K562 (cell line): ENCODE results near the gene SCARF1. TPM values are rescaled to one million over a fixed set of nuclear protein-coding genes. Genes with fewer than 3 reads are reported as not detected.

Experiments used
- GABPB2 ChIP-seq: fragments of 250-450 bp; sonication (Bioruptor Pico); conservative IDR thresholded peaks from 2 replicates; pipeline ENCODE4 v1.5.1; 2021; ENCODE audit warnings: mild to moderate bottlenecking
- MNT ChIP-seq, 2 experiments: fragments of 450-650 bp; conservative IDR thresholded peaks; 2 replicates each; pipeline ENCODE4 v1.6.1; 2017; ENCODE audit warnings: mild to moderate bottlenecking in 2 of 2, moderate library complexity in 2 of 2
- SREBF1 ChIP-seq: fragments of 150-350 bp; IDR thresholded peaks from 2 replicates; pipeline ENCODE4 v1.6.1; 2014; ENCODE audit warnings: antibody characterized with exemption, low read depth, low read length, borderline replicate concordance
- ZBTB40 ChIP-seq, 2 experiments: fragments of 450-650 bp in 1 of 2; sonication (generic) in 1 of 2; formaldehyde crosslinking in 1 of 2; IDR thresholded peaks; 2 replicates each; pipeline versions ENCODE4 v1.7.1 to v1.9.0; 2016 to 2022; ENCODE audit warnings: inconsistent platforms in 1 of 2, mild to moderate bottlenecking in 1 of 2, missing genetic modification reagents in 1 of 2
- ZHX1 ChIP-seq: fragments of 150-350 bp; conservative IDR thresholded peaks from 2 replicates; pipeline ENCODE4 v1.6.1; 2014; ENCODE audit warnings: low read length
- ZNF277 ChIP-seq: fragments of 250-450 bp; sonication (Bioruptor Pico); IDR thresholded peaks from 2 replicates; pipeline ENCODE4 v1.8.0; 2022; ENCODE audit warnings: inconsistent platforms, mild to moderate bottlenecking, moderate library complexity, borderline replicate concordance
- ZNF280A ChIP-seq: fragments of 450-650 bp; IDR thresholded peaks from 2 replicates; pipeline ENCODE4 v1.6.1; 2018; ENCODE audit warnings: mild to moderate bottlenecking, low read depth; ENCODE audit not compliant: partially characterized antibody
- polyA plus RNA-seq, 8 experiments: library from polyadenylated mRNA; depleted of rRNA in 4 of 8; stranded (reverse) in 5 of 8; unstranded in 3 of 8; fragments of >200 nt; fragmentation: Nextera tagmentation in 2 of 8; fragmentation: Illumina TruSeq in 1 of 8; extraction: Ambion mirVana in 2 of 8; extraction: Trizol in 1 of 8; gene quantifications; 2 replicates each; pipeline versions ENCODE4 v1.2.1 to v1.2.3, GENCODE V29; 2011 to 2014; ENCODE audit warnings: inconsistent platforms in 1 of 8, missing spikeins in 1 of 8
- total RNA-seq, 7 experiments: library from RNA; depleted of rRNA in 6 of 7; stranded (reverse); fragments of >200 nt in 6 of 7; fragmentation: Illumina TruSeq in 2 of 7; extraction: Trizol in 2 of 7; gene quantifications; 2 replicates each; pipeline versions ENCODE4 v1.2.1 to v1.2.3, GENCODE V29; 2011 to 2021; ENCODE audit warnings: low replicate concordance in 1 of 7

SCARF1 gene
- total and polyA plus RNA-seq, 9 of the 15 experiments (the other 6 are each of a cell fraction or from before 2014, with no cell fraction given): 0.04 to 2.1 (median 0.63) TPM

GRCh38 chr17:1648963-1649843, 3.7 kb upstream of the SCARF1 start (continued):
- TF ChIP-seq ZHX1: no peak
- TF ChIP-seq ZNF280A: no peak
- TF ChIP-seq GABPB2 (CRISPR knock-in tag): no peak
- no peak for TF ChIP-seq ZNF277 (CRISPR knock-in tag)
- TF ChIP-seq MNT (conservative IDR thresholded peaks at IDR 0.05): peak in 1 of 2 experiments; percentile 69; a peak in 1 of 4 replicates
- no peak for TF ChIP-seq ZBTB40 (IDR thresholded peaks at IDR 0.05)
- no peak for TF ChIP-seq ZBTB40 (CRISPR knock-in tag; IDR thresholded peaks at IDR 0.05)
- no peak for TF ChIP-seq SREBF1
